Measurements from ENCODE around the gene SS18. TPM values are rescaled to one million over a fixed set of nuclear protein-coding genes. Genes with fewer than 3 reads are reported as not detected.

SS18 gene
- total RNA-seq, 1 donor from 2014 or later = 111 TPM

- TF ChIP-seq, protein P1, sequence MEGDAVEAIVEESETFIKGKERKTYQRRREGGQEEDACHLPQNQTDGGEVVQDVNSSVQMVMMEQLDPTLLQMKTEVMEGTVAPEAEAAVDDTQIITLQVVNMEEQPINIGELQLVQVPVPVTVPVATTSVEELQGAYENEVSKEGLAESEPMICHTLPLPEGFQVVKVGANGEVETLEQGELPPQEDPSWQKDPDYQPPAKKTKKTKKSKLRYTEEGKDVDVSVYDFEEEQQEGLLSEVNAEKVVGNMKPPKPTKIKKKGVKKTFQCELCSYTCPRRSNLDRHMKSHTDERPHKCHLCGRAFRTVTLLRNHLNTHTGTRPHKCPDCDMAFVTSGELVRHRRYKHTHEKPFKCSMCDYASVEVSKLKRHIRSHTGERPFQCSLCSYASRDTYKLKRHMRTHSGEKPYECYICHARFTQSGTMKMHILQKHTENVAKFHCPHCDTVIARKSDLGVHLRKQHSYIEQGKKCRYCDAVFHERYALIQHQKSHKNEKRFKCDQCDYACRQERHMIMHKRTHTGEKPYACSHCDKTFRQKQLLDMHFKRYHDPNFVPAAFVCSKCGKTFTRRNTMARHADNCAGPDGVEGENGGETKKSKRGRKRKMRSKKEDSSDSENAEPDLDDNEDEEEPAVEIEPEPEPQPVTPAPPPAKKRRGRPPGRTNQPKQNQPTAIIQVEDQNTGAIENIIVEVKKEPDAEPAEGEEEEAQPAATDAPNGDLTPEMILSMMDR (IDR thresholded peaks at IDR 0.05; ENCODE audit: insufficient read depth, low read length, poor library complexity, severe bottlenecking) = no peak
- no peaks in the 10 kb centered on the region for H3K27me3 ChIP-seq (ENCODE audit: control insufficient read depth, insufficient read depth, low read length)
- H3K36me3 ChIP-seq (ENCODE audit: control insufficient read depth, insufficient read depth, low read length) = no peaks in the 10 kb centered on the region
- no peak overlapping the region for H3K4me3 ChIP-seq (ENCODE audit: low read depth, low read length)
- DNase-seq (ENCODE audit: low read depth) = no peak
Observed at GRCh38 chr18:26021061-26021754, 69.2 kb downstream of the SS18 start.

GRCh38 chr18:26017929-26018328 lies 72.5 kb downstream of the SS18 start:
- TF ChIP-seq, protein P1 (IDR thresholded peaks at IDR 0.05; ENCODE audit: insufficient read depth, low read length, poor library complexity, severe bottlenecking) = no peak
- DNase-seq (ENCODE audit: low read depth) = no peak
- Histone ChIP-seq H3K27me3 (ENCODE audit: control insufficient read depth, insufficient read depth, low read length) (no peaks in the 10 kb centered on the region), H3K4me3 (ENCODE audit: low read depth, low read length) (no peak overlapping the region), H3K36me3 (ENCODE audit: control insufficient read depth, insufficient read depth, low read length) (no peaks in the 10 kb centered on the region)

DNA sequence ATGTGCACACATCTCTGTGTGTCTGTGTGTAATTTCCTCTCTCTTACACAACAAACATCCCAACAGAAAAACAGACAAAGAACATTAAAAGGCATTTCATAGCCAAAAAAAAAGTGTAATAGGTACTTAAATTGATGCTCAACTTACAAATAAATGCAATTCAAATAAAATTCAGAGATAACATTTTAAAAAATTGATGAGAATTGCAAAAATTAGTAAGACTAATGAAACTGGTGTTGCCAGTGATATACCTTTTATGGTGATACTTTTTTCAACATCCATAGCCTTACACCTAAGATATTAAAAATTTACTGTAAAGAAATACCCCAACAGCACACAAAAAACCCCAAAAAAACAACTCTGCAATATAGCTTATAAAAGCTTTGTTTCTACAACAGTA lies 76.0 kb downstream of the SS18 start:
- DNase-seq (ENCODE audit: low read depth) = no peak
- H3K36me3 ChIP-seq (ENCODE audit: control insufficient read depth, insufficient read depth, low read length) = no peaks in the 10 kb centered on the region
- no peak overlapping the region for H3K4me3 ChIP-seq (ENCODE audit: low read depth, low read length)
- no peaks in the 10 kb centered on the region for H3K27me3 ChIP-seq (ENCODE audit: control insufficient read depth, insufficient read depth, low read length)
- TF ChIP-seq, protein P1 (IDR thresholded peaks at IDR 0.05; ENCODE audit: insufficient read depth, low read length, poor library complexity, severe bottlenecking) = no peak

- no peaks in the 10 kb centered on the region for H3K27me3 ChIP-seq (ENCODE audit: control insufficient read depth, insufficient read depth, low read length)
- no peak overlapping the region for H3K4me3 ChIP-seq (ENCODE audit: low read depth, low read length)
- H3K36me3 ChIP-seq (ENCODE audit: control insufficient read depth, insufficient read depth, low read length) = no peaks in the 10 kb centered on the region
- TF ChIP-seq, protein P1 (IDR thresholded peaks at IDR 0.05; ENCODE audit: insufficient read depth, low read length, poor library complexity, severe bottlenecking) = no peak
- no peak for DNase-seq (ENCODE audit: low read depth)
Observed at GRCh38 chr18:26008619-26009018, 81.8 kb downstream of the SS18 start.

DNA sequence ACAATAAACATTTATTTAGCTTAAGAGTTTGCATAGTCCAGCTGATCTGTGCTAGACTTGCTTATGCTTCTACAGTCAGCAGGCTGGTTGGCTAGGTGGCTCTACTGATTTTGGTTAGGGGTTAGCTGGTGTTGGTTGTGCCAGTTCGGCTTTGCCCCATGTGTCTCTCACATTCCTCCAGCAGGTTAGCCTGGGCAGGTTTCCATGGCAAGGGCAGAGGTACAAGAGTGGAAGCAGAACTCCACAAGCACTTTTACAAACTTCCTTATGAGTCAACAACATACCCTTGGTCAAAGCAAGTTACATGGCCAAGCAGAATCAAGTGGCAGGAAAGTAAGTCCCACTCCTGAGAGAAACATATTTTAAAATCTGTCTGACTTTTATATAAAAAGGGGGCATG lies 82.3 kb downstream of the SS18 start:
- Histone ChIP-seq H3K27me3 (ENCODE audit: control insufficient read depth, insufficient read depth, low read length) (no peaks in the 10 kb centered on the region), H3K4me3 (ENCODE audit: low read depth, low read length) (no peak overlapping the region), H3K36me3 (ENCODE audit: control insufficient read depth, insufficient read depth, low read length) (no peaks in the 10 kb centered on the region)
- no peak for DNase-seq (ENCODE audit: low read depth)
- TF ChIP-seq, protein P1 (IDR thresholded peaks at IDR 0.05; ENCODE audit: insufficient read depth, low read length, poor library complexity, severe bottlenecking) = no peak

DNA sequence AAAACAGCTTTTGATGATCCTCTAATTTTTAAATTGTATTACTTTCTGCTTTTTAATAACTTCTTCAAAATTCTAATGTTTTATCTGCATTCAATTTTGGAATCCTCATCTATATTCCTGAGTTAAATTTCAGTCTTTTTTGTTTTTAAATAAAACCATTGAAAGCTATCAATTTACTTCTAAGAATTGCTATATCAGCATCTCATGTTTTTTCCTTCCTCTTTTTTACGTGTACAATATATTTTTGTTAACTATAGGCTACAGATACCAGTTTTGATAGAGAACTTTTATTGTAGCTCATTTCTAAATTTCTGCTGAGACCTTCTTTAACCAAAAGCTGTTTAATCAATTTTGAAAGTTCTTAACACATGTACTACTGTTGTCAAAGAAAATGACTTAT lies 84.5 kb downstream of the SS18 start:
- DNase-seq (ENCODE audit: low read depth) = no peak
- H3K27me3 ChIP-seq (ENCODE audit: control insufficient read depth, insufficient read depth, low read length) = no peaks in the 10 kb centered on the region
- TF ChIP-seq, protein P1 (IDR thresholded peaks at IDR 0.05; ENCODE audit: insufficient read depth, low read length, poor library complexity, severe bottlenecking) = no peak
- no peak overlapping the region for H3K4me3 ChIP-seq (ENCODE audit: low read depth, low read length)
- no peaks in the 10 kb centered on the region for H3K36me3 ChIP-seq (ENCODE audit: control insufficient read depth, insufficient read depth, low read length)
